Activated T-cell treated with anti-CD3 and anti-CD28 coated beads, Interleukin-2, amount 50 U/mL, for 72 hours (primary cell): ENCODE measurements around the gene LTV1. TPM values are rescaled to one million over a fixed set of nuclear protein-coding genes. Genes with fewer than 3 reads are reported as not detected.
"Not testable (repeated sequence)": the region's sequence is repeated elsewhere in the genome, so short reads cannot be mapped to it uniquely, and the experiment has no call there.

Experiments used
- ATAC-seq, 2 donors: fragments of 150-1000 bp; cut with Tn5 transposase; replicated peaks in 1 of 2; 2 replicates each; pipeline ENCODE4 v1.10.0; 2021; ENCODE audit warnings: moderate library complexity in 2 of 2, mild to moderate bottlenecking in 1 of 2
- DNase-seq, 2 donors: peaks; one replicate each; pipeline ENCODE4 v3.0.0; 2021 to 2022; ENCODE audit warnings: mixed read lengths in 1 of 2
- H3K27ac Mint-ChIP-seq: one replicate; pipeline ENCODE4 v1.8.0; 2022; ENCODE audit warnings: mild to moderate bottlenecking, moderate library complexity, mixed read lengths
- H3K27me3 Mint-ChIP-seq: one replicate; pipeline ENCODE4 v1.8.0; 2022; ENCODE audit warnings: low read depth, mixed read lengths
- H3K36me3 Mint-ChIP-seq, 2 donors: one replicate each; pipeline ENCODE4 v1.8.0; 2022; ENCODE audit warnings: mixed read lengths in 2 of 2, mild to moderate bottlenecking in 1 of 2; ENCODE audit not compliant: insufficient read depth in 2 of 2
- H3K4me1 Mint-ChIP-seq: one replicate; pipeline ENCODE4 v1.8.0; 2022; ENCODE audit warnings: low read depth, mixed read lengths
- H3K4me3 Mint-ChIP-seq, 2 donors: one replicate each; pipeline ENCODE4 v1.8.0; 2022; ENCODE audit warnings: mild to moderate bottlenecking in 2 of 2, mixed read lengths in 2 of 2, moderate library complexity in 2 of 2
- H3K9me3 Mint-ChIP-seq, 2 donors: one replicate each; pipeline ENCODE4 v1.8.0; 2022; ENCODE audit warnings: mixed read lengths in 2 of 2
- total RNA-seq, 2 donors: library from RNA; stranded (reverse); gene quantifications; one replicate each; pipeline ENCODE4 v1.2.3, GENCODE V29; 2022

The LTV1 gene
- total RNA-seq, 2 donors from 2014 or later: 19.9 to 24.2 TPM

- Mint-ChIP-seq H3K27me3 (no peaks in the 10 kb centered on the region), H3K9me3 (no peaks in the 10 kb centered on the region), H3K4me1 (no peaks in the 10 kb centered on the region), H3K36me3 (no peaks in the 10 kb centered on the region), H3K27ac (peak overlapping the region; percentile 4), H3K4me3 (no peak overlapping the region)
- ATAC-seq (no peak), DNase-seq (no peak)
Observed at GRCh38 chr6:143821359-143821758, 21.8 kb upstream of the LTV1 start.

DNA sequence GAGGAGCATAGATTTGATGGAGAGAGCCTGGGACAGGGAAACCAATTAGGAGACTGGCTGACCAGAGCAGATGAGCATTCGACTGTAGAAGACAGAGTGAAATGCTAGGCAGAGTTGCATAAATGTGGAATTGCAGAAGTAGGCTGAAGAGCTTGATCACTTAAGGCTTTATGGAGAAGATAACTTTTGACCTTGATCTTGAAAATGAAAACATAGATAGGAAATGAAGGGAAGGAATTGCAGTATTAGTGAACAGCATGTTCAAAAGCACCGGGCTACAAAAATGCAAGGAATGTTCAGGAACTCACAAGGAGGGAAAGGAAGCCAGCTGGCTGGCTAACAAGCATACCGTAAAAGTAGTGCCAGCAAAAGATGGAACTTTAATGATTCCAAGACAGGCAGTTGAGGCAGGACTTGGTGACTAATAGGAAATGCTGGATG, 20.5 kb upstream of the LTV1 start:
- no peaks in the 10 kb centered on the region for H3K27me3 Mint-ChIP-seq
- no peak overlapping the region for H3K27ac Mint-ChIP-seq
- no peaks in the 10 kb centered on the region for H3K9me3 Mint-ChIP-seq
- H3K4me1 Mint-ChIP-seq: no peaks in the 10 kb centered on the region
- no peak overlapping the region for H3K4me3 Mint-ChIP-seq
- no peak for DNase-seq
- no peak for ATAC-seq
- H3K36me3 Mint-ChIP-seq: no peaks in the 10 kb centered on the region

DNA sequence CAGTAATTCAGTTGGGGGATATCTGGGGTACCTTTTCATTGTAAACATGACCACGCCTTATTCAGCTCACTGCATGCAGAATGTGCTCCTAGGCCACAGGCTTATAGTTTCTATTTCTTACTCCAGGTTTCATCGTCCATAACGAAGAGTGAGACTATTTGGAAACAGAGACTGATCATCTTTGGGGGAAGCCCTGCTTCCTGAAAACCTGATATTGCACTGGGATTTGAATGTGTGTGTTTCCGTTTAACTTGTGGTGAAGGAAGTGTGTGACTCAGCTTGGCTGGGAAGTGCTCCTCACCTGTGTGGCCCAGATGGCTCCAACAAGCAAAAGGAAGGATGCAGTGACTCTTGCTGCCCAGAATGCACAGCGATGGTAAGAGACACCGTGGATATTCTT, 19.6 kb upstream of the LTV1 start:
- ATAC-seq: no peak
- H3K4me3 Mint-ChIP-seq: no peak overlapping the region
- H3K36me3 Mint-ChIP-seq: no peaks in the 10 kb centered on the region
- H3K27ac Mint-ChIP-seq: peak overlapping the region; percentile 2
- no peaks in the 10 kb centered on the region for H3K27me3 Mint-ChIP-seq
- DNase-seq: no peak
- no peaks in the 10 kb centered on the region for H3K9me3 Mint-ChIP-seq
- no peaks in the 10 kb centered on the region for H3K4me1 Mint-ChIP-seq

- H3K4me1 Mint-ChIP-seq: no peaks in the 10 kb centered on the region
- no peak overlapping the region for H3K27ac Mint-ChIP-seq
- DNase-seq: no peak
- H3K27me3 Mint-ChIP-seq: no peaks in the 10 kb centered on the region
- no peaks in the 10 kb centered on the region for H3K9me3 Mint-ChIP-seq
- H3K36me3 Mint-ChIP-seq: no peaks in the 10 kb centered on the region
- H3K4me3 Mint-ChIP-seq: no peak overlapping the region
- ATAC-seq: no peak
Observed at GRCh38 chr6:143828572-143828971, 14.6 kb upstream of the LTV1 start.

DNA sequence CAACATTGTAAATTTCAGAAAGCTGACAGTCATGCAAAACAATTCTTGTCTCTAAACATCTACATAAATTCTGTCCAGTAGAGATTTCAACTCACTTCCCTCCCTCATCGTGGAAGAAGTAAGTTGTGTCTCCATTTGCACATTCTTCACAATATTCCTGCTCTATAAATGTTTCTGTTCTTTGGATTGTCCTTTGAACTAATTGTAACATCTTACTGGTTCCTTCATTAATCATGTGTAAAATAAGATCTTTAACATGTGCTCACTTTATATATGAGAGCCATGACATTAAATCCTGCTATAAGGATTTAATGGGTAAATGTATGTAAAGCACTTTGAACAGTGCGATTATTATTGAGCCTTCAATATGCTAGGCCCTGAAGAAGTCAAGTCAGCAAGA, 7.0 kb upstream of the LTV1 start:
- Mint-ChIP-seq H3K27ac (no peak overlapping the region), H3K9me3 (no peaks in the 10 kb centered on the region), H3K36me3 (no peaks in the 10 kb centered on the region), H3K27me3 (no peaks in the 10 kb centered on the region), H3K4me3 (no peak overlapping the region), H3K4me1 (no peaks in the 10 kb centered on the region)
- ATAC-seq (no peak), DNase-seq (no peak)

DNA sequence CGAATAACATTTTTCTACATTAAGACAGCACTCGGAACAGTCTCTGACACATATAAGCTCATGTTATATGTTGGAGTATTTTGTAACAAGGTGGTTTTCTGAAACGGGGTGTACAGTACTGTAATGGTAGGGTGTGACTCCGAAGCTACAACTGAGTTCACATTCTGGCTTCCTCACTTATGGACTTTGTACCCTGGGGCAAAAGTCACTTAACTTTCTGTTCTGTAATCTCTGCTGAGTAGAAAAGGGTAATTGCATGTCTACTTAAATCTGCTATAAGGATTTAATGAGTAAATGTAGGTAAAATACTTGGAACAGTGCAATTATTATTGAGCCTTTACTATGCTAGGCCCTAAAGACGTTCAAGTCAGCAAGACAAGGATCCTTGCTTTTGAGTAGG, 4.7 kb upstream of the LTV1 start:
- peaks cover 0 to 2% of the 10 kb centered on the region in 2 donors for H3K36me3 Mint-ChIP-seq
- no peaks in the 10 kb centered on the region for H3K27me3 Mint-ChIP-seq
- DNase-seq: no peak
- peaks cover 6% of the 10 kb centered on the region for H3K4me1 Mint-ChIP-seq
- no peak overlapping the region for H3K27ac Mint-ChIP-seq
- H3K4me3 Mint-ChIP-seq: no peak overlapping the region
- no peaks in the 10 kb centered on the region for H3K9me3 Mint-ChIP-seq
- no peak for ATAC-seq

DNA sequence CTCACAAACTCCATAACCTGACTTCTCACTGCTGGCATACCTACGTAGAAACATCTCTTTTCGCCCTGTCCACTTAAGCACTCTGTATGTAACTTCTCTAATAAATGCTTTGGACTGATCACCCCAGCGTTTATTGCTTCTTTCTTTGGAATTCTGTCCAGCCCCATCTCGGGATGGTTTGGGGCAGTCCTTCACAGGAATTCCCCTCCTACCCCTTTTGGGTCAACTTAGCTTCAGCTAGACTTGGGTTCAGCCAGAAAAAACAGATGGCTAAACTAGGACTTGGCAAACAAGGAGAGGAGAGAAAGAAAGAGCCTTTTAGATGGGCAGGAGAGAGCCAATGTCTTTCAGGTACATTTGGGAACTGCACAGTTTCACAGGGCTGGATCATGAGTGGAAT, 3.9 kb upstream of the LTV1 start:
- Mint-ChIP-seq H3K36me3 (peaks cover 6% of the 10 kb centered on the region in 2 donors), H3K9me3 (no peaks in the 10 kb centered on the region), H3K27ac (no peak overlapping the region), H3K27me3 (no peaks in the 10 kb centered on the region), H3K4me1 (peaks cover 13% of the 10 kb centered on the region), H3K4me3 (no peak overlapping the region)
- ATAC-seq (no peak), DNase-seq (no peak)

DNA sequence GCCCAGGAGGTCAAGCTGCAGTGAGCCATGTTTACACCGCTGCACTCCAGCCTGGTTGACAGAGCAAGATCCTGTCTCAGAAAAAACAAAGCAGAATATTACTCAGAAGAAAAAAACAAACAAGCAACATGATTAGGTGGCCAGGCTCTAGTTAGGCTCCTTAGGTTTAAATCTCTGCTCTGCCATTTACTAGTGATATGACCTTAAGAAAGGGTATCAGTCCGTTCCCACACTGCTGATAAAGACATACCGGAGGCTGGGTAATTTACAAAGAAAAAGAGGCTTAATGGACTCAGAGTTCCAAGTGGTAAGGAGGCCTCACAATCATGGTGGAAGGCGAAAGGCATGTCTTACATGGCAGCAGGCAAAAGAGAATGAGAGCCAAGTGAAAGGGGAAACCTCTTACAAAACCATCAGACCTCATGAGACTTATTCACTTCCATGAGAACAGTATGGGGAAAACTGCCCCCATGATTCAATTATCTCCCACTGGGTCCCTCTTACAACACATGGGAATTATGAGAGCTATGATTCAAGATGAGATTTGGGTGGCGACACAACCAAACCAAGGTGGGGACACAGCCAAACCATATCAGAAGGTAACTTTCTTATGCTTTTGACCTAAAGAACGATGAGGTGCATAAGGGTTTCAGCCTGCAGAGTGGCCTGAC, 2.4 kb upstream of the LTV1 start:
- Mint-ChIP-seq H3K4me1 (peaks cover 26% of the 10 kb centered on the region), H3K27me3 (no peaks in the 10 kb centered on the region)

DNA sequence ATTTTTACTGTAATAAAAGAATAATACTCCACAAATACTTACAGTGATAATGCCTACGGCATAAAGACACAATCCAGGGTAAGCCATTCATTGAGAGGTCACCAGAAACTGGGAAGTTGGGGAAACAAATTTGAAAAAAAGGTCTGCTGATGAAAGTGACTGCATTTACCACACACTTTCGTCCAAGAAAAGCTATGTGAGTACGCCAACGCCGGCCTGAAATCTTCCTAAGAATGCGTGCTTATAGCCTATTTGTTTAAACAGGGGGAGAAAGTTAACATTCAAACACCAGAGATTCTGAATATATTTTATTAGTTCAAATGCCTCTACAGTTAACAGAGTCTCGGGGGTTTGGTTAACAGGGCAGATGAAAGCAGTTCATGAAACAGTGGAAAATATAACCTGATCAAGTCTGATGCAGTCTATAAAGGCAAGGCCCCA, 657 bp upstream of the LTV1 start:
- H3K36me3 Mint-ChIP-seq: peaks cover 9 to 25% of the 10 kb centered on the region in 2 donors
- peaks cover 31% of the 10 kb centered on the region for H3K4me1 Mint-ChIP-seq
- peak overlapping the region; percentile 98 for H3K27ac Mint-ChIP-seq
- DNase-seq (no peak), ATAC-seq (peak in 1 of 2 donors; percentile 58)
- no peaks in the 10 kb centered on the region for H3K27me3 Mint-ChIP-seq
- peak overlapping the region; percentile 96 to 98 for H3K4me3 Mint-ChIP-seq
- no peaks in the 10 kb centered on the region for H3K9me3 Mint-ChIP-seq

More for the DNA sequence above, 2.4 kb upstream of the LTV1 start:
- ATAC-seq (no peak), DNase-seq (no peak)
- Mint-ChIP-seq H3K36me3 (peaks cover 6 to 13% of the 10 kb centered on the region in 2 donors), H3K4me3 (no peak overlapping the region), H3K27ac (peak overlapping the region; percentile 39), H3K9me3 (no peaks in the 10 kb centered on the region)

DNA sequence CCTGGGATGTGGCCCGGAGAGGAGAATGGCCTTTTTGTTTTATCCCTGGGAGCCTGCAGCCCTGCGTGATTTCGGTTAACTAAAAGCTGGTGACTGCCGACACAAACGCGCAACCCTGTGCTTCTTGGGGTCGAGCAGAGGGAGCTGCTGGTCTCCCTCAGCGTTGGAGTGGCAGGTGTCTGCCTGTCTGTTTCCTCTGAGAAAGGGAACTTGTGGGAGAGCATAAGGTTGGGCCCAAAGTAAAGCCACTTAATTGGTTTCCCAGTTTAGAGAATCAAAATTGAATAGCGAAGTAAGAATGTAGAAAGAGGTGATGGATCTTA, 500 bp downstream of the LTV1 start:
- Mint-ChIP-seq H3K36me3 (peaks cover 14 to 35% of the 10 kb centered on the region in 2 donors), H3K27ac (peak overlapping the region; percentile 98), H3K4me3 (peak overlapping the region; percentile 96 to 98), H3K9me3 (no peaks in the 10 kb centered on the region), H3K4me1 (peaks cover 35% of the 10 kb centered on the region), H3K27me3 (no peaks in the 10 kb centered on the region)
- DNase-seq (no peak), ATAC-seq (peak in 1 of 2 donors; percentile 6)

DNA sequence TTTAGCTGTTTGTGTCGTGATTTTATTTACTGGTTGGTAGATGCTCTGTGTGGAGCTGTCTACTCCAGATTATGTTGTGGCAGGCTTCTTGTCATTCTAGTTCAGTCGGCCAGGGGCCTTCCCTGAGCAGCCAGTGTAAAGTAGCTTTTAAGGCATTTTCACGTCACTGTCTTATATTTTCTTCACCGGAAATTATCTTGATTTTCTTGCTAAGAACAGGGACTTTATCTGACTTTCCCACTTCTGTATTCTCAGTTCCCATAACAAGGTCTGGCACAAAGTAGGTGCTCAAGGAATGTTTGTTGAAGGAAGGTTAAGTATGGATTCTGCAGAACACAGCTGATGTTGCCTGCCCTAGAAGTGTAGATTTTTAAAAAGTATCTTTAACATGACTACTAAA, 868 bp downstream of the LTV1 start:
- ATAC-seq (no peak), DNase-seq (no peak)
- H3K27ac Mint-ChIP-seq: peak overlapping the region; percentile 98
- no peaks in the 10 kb centered on the region for H3K27me3 Mint-ChIP-seq
- H3K36me3 Mint-ChIP-seq: peaks cover 14 to 38% of the 10 kb centered on the region in 2 donors
- no peaks in the 10 kb centered on the region for H3K9me3 Mint-ChIP-seq
- peaks cover 35% of the 10 kb centered on the region for H3K4me1 Mint-ChIP-seq
- peak overlapping the region; percentile 96 to 98 for H3K4me3 Mint-ChIP-seq

GRCh38 chr6:143845033-143845432, 1.9 kb downstream of the LTV1 start:
- DNase-seq (no peak), ATAC-seq (no peak)
- H3K36me3 Mint-ChIP-seq: peaks cover 20 to 48% of the 10 kb centered on the region in 2 donors
- no peaks in the 10 kb centered on the region for H3K27me3 Mint-ChIP-seq
- peak overlapping the region in 1 of 2 donors; percentile 33 for H3K4me3 Mint-ChIP-seq
- H3K9me3 Mint-ChIP-seq: no peaks in the 10 kb centered on the region
- H3K27ac Mint-ChIP-seq: no peak overlapping the region
- H3K4me1 Mint-ChIP-seq: peaks cover 35% of the 10 kb centered on the region

GRCh38 chr6:143851706-143852105, 8.6 kb downstream of the LTV1 start:
- peaks cover 7 to 13% of the 10 kb centered on the region in 2 donors for H3K9me3 Mint-ChIP-seq
- not testable (repeated sequence) for H3K27ac Mint-ChIP-seq, ATAC-seq, H3K27me3 Mint-ChIP-seq, H3K4me3 Mint-ChIP-seq, DNase-seq
- H3K36me3 Mint-ChIP-seq: peaks cover 54 to 87% of the 10 kb centered on the region in 2 donors
- H3K4me1 Mint-ChIP-seq: peaks cover 15% of the 10 kb centered on the region

- H3K27ac Mint-ChIP-seq: not testable (repeated sequence)
- H3K9me3 Mint-ChIP-seq: peaks cover 7 to 13% of the 10 kb centered on the region in 2 donors
Observed at GRCh38 chr6:143855057-143855456, 11.9 kb downstream of the LTV1 start.

More at GRCh38 chr6:143855057-143855456, 11.9 kb downstream of the LTV1 start:
- Mint-ChIP-seq H3K4me1 (peaks cover 19% of the 10 kb centered on the region), H3K36me3 (peaks cover 50 to 76% of the 10 kb centered on the region in 2 donors)
- ATAC-seq, H3K4me3 Mint-ChIP-seq, H3K27me3 Mint-ChIP-seq, DNase-seq: not testable (repeated sequence)
